GM12878 (cell line): Measurements from ENCODE around the gene C17orf58. TPM values are rescaled to one million over a fixed set of nuclear protein-coding genes. Genes with fewer than 3 reads are reported as not detected.

Source experiments
- BCL11A ChIP-seq: IDR thresholded peaks from 2 replicates; pipeline ENCODE4 v1.6.1; 2011; ENCODE audit warnings: low read depth, low read length
- KLF5 ChIP-seq: fragments of 450-650 bp; IDR thresholded peaks from 2 replicates; pipeline ENCODE4 v1.6.1; 2014; ENCODE audit warnings: mild to moderate bottlenecking; ENCODE audit not compliant: partially characterized antibody
- LARP7 ChIP-seq: fragments of 450-650 bp; IDR thresholded peaks from 2 replicates; pipeline ENCODE4 v1.6.1; 2017; ENCODE audit warnings: mild to moderate bottlenecking
- RAD51 ChIP-seq: fragments of 450-650 bp; IDR thresholded peaks from 2 replicates; pipeline ENCODE4 v1.6.1; 2016; ENCODE audit warnings: moderate library complexity, mild to moderate bottlenecking, inconsistent platforms
- polyA plus RNA-seq, 11 experiments: library from polyadenylated mRNA; depleted of rRNA in 4 of 11; unstranded in 6 of 11; stranded (reverse) in 5 of 11; fragments of >200 nt; fragmentation: Nextera tagmentation in 4 of 11; fragmentation: Illumina TruSeq in 1 of 11; extraction: Ambion mirVana in 4 of 11; extraction: Trizol in 1 of 11; gene quantifications; 1 replicate in 1 of 11; 2 replicates in 10 of 11; pipeline versions ENCODE4 v1.2.1 to v1.2.3, GENCODE V29; 2011 to 2016; ENCODE audit warnings: inconsistent platforms in 2 of 11, missing spikeins in 2 of 11, low read depth in 1 of 11
- total RNA-seq, 4 experiments: library from RNA; depleted of rRNA in 3 of 4; stranded (reverse); fragments of >200 nt in 3 of 4; fragmentation: Illumina TruSeq in 1 of 4; extraction: Trizol in 1 of 4; gene quantifications; 2 replicates each; pipeline versions ENCODE4 v1.2.1 to v1.2.3, GENCODE V29; 2013 to 2021
- TF ChIP-seq, protein P1 (sequence below): IDR thresholded peaks from 2 replicates; pipeline ENCODE4 v1.6.1; 2012; ENCODE audit warnings: improper control_type of control experiment, low read depth, low read length; ENCODE audit not compliant: insufficient replicate concordance
- TF ChIP-seq, protein P2 (sequence below): fragments of 450-650 bp; conservative IDR thresholded peaks from 2 replicates; pipeline ENCODE4 v1.6.1; 2017; ENCODE audit warnings: mild to moderate bottlenecking, moderate library complexity

The C17orf58 gene
- total and polyA plus RNA-seq, 10 of the 15 experiments (the other 5 are each of a cell fraction or from before 2014, with no cell fraction given), result 3.3 to 12.3 (median 6.2) TPM

DNA sequence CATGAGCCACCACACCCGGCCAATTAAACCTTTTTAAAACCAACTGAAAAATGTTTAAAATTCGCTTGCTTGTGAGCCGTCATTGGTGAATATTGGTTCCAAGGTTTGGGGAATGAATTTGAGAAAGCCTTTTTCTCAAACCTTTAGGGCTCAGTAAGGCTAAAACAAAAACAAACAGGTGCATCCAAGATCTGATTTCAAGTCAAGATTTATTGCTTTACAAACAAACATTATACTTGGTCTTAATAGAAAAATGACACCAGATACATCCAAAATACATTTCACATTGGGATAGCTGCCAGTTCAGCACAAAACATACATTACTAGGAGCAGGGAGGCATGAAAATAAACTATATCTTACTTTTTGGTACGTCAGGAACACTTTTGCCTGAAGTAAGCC lies 5.4 kb downstream of the C17orf58 start (continued):
- TF ChIP-seq, protein P1, sequence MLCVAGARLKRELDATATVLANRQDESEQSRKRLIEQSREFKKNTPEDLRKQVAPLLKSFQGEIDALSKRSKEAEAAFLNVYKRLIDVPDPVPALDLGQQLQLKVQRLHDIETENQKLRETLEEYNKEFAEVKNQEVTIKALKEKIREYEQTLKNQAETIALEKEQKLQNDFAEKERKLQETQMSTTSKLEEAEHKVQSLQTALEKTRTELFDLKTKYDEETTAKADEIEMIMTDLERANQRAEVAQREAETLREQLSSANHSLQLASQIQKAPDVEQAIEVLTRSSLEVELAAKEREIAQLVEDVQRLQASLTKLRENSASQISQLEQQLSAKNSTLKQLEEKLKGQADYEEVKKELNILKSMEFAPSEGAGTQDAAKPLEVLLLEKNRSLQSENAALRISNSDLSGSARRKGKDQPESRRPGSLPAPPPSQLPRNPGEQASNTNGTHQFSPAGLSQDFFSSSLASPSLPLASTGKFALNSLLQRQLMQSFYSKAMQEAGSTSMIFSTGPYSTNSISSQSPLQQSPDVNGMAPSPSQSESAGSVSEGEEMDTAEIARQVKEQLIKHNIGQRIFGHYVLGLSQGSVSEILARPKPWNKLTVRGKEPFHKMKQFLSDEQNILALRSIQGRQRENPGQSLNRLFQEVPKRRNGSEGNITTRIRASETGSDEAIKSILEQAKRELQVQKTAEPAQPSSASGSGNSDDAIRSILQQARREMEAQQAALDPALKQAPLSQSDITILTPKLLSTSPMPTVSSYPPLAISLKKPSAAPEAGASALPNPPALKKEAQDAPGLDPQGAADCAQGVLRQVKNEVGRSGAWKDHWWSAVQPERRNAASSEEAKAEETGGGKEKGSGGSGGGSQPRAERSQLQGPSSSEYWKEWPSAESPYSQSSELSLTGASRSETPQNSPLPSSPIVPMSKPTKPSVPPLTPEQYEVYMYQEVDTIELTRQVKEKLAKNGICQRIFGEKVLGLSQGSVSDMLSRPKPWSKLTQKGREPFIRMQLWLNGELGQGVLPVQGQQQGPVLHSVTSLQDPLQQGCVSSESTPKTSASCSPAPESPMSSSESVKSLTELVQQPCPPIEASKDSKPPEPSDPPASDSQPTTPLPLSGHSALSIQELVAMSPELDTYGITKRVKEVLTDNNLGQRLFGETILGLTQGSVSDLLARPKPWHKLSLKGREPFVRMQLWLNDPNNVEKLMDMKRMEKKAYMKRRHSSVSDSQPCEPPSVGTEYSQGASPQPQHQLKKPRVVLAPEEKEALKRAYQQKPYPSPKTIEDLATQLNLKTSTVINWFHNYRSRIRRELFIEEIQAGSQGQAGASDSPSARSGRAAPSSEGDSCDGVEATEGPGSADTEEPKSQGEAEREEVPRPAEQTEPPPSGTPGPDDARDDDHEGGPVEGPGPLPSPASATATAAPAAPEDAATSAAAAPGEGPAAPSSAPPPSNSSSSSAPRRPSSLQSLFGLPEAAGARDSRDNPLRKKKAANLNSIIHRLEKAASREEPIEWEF, result no peak
- TF ChIP-seq BCL11A (no peak), KLF5 (no peak), LARP7 (no peak), RAD51 (no peak)
- TF ChIP-seq, protein P2, sequence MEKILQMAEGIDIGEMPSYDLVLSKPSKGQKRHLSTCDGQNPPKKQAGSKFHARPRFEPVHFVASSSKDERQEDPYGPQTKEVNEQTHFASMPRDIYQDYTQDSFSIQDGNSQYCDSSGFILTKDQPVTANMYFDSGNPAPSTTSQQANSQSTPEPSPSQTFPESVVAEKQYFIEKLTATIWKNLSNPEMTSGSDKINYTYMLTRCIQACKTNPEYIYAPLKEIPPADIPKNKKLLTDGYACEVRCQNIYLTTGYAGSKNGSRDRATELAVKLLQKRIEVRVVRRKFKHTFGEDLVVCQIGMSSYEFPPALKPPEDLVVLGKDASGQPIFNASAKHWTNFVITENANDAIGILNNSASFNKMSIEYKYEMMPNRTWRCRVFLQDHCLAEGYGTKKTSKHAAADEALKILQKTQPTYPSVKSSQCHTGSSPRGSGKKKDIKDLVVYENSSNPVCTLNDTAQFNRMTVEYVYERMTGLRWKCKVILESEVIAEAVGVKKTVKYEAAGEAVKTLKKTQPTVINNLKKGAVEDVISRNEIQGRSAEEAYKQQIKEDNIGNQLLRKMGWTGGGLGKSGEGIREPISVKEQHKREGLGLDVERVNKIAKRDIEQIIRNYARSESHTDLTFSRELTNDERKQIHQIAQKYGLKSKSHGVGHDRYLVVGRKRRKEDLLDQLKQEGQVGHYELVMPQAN, result no peak
